ENCODE results near the gene PKP4.

PKP4 gene

DNA sequence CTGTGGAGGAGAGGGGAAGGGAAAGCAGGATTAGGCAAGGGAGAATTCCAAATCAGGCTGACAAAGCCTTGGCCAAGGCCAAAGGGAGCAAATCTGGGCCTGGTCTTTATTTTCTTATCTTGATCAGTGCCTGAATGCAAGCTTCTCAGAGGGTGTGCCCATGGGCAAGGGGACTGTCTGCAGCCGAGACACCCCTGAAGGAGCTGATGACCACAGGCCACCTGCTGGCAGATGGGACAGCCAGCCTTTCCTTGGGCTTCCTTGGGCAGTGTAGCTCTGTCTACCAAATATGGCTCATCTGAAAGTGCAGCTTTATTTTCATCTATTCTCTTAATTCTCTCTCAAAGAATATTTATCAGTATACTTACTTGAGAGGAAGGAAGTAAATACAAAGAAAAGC lies 117.0 kb downstream of the PKP4 start:
- ChIA-PET CTCF (no interaction called here), POLR2A (no interaction called here)
- TF ChIP-seq NFRKB (IDR thresholded peaks at IDR 0.05) (no peak), L3MBTL2 (conservative IDR thresholded peaks at IDR 0.05) (no peak), FOXA1 (IDR thresholded peaks at IDR 0.05) (no peak), FOXK2 (IDR thresholded peaks at IDR 0.05) (no peak), SUZ12 (IDR thresholded peaks at IDR 0.05) (no peak), SP1 (IDR thresholded peaks at IDR 0.05) (no peak), BHLHE40 (IDR thresholded peaks at IDR 0.05; ENCODE audit: borderline replicate concordance) (no peak), FOXM1 (IDR thresholded peaks at IDR 0.05; ENCODE audit: borderline replicate concordance) (no peak), CTBP1 (IDR thresholded peaks at IDR 0.05; ENCODE audit: borderline replicate concordance) (no peak)
- DNase-seq (ENCODE audit: extremely low spot score), result no peak

DNA sequence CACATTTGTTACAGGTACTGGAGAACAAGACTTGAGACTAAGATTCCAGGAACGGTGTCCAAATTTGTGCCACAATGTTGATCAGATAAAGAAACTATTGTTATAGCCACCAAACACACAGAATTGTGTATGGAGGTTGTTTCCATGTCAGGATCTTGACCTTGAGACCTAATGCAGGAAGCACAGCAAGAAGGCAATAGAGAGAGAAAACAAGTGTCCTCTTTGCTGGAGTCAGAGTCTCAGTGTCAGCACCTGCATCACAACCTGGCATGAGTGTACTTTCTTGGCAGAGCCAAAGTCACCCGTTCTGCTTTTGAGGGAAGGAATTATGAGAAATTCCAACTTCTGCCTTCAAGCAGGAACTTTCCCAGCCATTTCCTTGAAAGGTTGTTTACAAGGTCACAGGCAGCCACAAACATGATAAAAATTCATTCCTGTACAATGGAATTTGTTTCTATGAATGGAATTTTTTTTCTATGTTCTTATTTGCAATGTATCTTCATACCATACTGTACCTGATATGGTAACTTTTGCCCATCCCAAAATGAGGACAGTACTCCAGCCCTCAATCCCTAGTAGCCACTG lies 118.4 kb downstream of the PKP4 start:
- POLR2A ChIA-PET, result no interaction called here
- no peak for DNase-seq (ENCODE audit: extremely low spot score)
- CTCF ChIA-PET, result no interaction called here
- TF ChIP-seq FOXA1 (IDR thresholded peaks at IDR 0.05) (no peak), FOXM1 (IDR thresholded peaks at IDR 0.05; ENCODE audit: borderline replicate concordance) (no peak), CTBP1 (IDR thresholded peaks at IDR 0.05; ENCODE audit: borderline replicate concordance) (no peak)

DNA sequence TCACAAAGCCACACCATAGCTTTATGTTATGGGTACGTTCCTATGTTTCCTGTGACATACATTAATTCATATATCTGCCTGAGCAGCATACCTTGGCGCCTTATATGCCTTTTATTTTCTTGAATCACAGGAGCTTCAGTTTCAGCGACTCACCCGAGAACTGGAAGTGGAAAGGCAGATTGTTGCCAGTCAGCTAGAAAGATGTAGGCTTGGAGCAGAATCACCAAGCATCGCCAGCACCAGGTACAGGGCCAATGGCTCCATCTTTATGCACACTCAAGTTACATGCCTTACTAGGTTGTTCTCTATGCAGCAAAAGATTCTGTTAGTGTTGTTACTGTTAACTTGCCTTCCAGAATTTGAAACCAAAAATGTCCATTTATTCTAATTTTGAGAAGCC lies 120.4 kb downstream of the PKP4 start:
- POLR2A ChIA-PET, result no interaction called here
- TF ChIP-seq CTBP1 (IDR thresholded peaks at IDR 0.05; ENCODE audit: borderline replicate concordance), result no peak
- no peak for TF ChIP-seq LEF1 (IDR thresholded peaks at IDR 0.05; ENCODE audit: borderline replicate concordance)
- no peak for TF ChIP-seq ELF4 (IDR thresholded peaks at IDR 0.05)
- TF ChIP-seq TARDBP (IDR thresholded peaks at IDR 0.05), result no peak
- no peak for TF ChIP-seq FOXA1 (IDR thresholded peaks at IDR 0.05)
- no peak for TF ChIP-seq SP1 (IDR thresholded peaks at IDR 0.05)
- no peak for TF ChIP-seq ZNF384 (IDR thresholded peaks at IDR 0.05)
- TF ChIP-seq, protein P1, sequence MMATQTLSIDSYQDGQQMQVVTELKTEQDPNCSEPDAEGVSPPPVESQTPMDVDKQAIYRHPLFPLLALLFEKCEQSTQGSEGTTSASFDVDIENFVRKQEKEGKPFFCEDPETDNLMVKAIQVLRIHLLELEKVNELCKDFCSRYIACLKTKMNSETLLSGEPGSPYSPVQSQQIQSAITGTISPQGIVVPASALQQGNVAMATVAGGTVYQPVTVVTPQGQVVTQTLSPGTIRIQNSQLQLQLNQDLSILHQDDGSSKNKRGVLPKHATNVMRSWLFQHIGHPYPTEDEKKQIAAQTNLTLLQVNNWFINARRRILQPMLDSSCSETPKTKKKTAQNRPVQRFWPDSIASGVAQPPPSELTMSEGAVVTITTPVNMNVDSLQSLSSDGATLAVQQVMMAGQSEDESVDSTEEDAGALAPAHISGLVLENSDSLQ (IDR thresholded peaks at IDR 0.05), result no peak
- TF ChIP-seq NFRKB (IDR thresholded peaks at IDR 0.05), result no peak
- TF ChIP-seq SUZ12 (IDR thresholded peaks at IDR 0.05), result no peak
- TF ChIP-seq HDGF (IDR thresholded peaks at IDR 0.05; ENCODE audit: borderline replicate concordance), result no peak
- CTCF ChIA-PET, result no interaction called here
- no peak for DNase-seq (ENCODE audit: extremely low spot score)

DNA sequence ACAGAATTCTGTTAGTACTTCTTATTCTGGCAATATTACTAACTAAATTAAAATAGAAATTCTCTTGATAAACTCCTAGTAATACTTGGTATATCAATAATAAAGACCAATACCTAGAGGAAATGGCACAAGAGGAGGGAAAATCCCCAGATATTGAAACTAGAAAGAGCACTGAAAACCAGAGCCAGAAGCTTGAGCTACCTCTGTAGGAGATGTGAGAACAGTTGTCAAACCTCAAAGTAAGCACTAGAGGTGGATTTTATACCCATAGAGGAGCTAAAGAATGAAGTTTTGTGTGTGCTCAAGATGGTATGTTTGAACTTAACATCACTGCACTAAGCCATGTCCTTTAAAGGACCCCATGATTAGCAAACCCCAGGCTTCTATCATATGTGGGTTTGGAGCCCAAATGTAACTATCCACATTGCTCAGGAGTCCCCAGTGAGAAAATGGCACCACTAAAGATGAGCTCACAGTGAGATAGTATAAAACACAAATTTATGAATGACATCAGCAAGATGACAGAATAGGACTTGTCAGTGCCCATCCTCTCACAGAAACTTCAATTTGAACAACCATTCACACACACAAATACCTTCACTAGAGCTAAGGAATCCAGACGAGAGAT lies 122.1 kb downstream of the PKP4 start:
- ChIA-PET CTCF (no interaction called here), POLR2A (no interaction called here)
- DNase-seq (ENCODE audit: extremely low spot score), result no peak
- TF ChIP-seq ARNT (IDR thresholded peaks at IDR 0.05) (no peak), SUZ12 (IDR thresholded peaks at IDR 0.05) (no peak), HDGF (IDR thresholded peaks at IDR 0.05; ENCODE audit: borderline replicate concordance) (no peak), ELF4 (IDR thresholded peaks at IDR 0.05) (no peak), FOXM1 (IDR thresholded peaks at IDR 0.05; ENCODE audit: borderline replicate concordance) (no peak), LEF1 (IDR thresholded peaks at IDR 0.05; ENCODE audit: borderline replicate concordance) (no peak), NFRKB (IDR thresholded peaks at IDR 0.05) (no peak), SP1 (IDR thresholded peaks at IDR 0.05) (no peak), L3MBTL2 (conservative IDR thresholded peaks at IDR 0.05) (no peak)
- TF ChIP-seq, protein P1 (IDR thresholded peaks at IDR 0.05), result no peak

DNA sequence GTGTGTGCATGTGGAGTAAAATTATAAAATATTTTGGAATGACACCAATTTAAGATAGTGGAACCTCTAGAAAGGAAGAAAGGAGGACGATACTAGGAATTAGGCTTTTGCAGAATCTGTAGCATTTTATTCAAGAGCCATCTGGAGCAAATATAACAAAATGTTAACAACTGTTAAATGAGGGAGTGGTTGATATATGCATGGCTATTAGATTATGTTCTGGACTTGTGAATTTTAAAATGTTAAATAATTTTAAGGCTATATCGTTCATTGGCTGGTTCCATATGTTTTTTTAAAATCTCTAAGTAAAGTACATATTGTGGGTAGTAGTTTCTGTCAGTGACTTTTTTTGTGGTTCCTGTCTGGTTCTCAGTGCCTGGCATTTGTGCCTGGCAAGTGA lies 123.2 kb downstream of the PKP4 start:
- POLR2A ChIA-PET, result no interaction called here
- CTCF ChIA-PET, result no interaction called here
- DNase-seq (ENCODE audit: extremely low spot score), result no peak
- TF ChIP-seq NFRKB (IDR thresholded peaks at IDR 0.05) (no peak), SUZ12 (IDR thresholded peaks at IDR 0.05) (no peak), FOXA1 (IDR thresholded peaks at IDR 0.05) (no peak), CTBP1 (IDR thresholded peaks at IDR 0.05; ENCODE audit: borderline replicate concordance) (no peak), BHLHE40 (IDR thresholded peaks at IDR 0.05; ENCODE audit: borderline replicate concordance) (no peak), HDGF (IDR thresholded peaks at IDR 0.05; ENCODE audit: borderline replicate concordance) (no peak), FOXK2 (IDR thresholded peaks at IDR 0.05) (no peak), LEF1 (IDR thresholded peaks at IDR 0.05; ENCODE audit: borderline replicate concordance) (no peak), L3MBTL2 (conservative IDR thresholded peaks at IDR 0.05) (no peak), TARDBP (IDR thresholded peaks at IDR 0.05) (no peak), FOXM1 (IDR thresholded peaks at IDR 0.05; ENCODE audit: borderline replicate concordance) (no peak), ELF4 (IDR thresholded peaks at IDR 0.05) (no peak), ZNF384 (IDR thresholded peaks at IDR 0.05) (no peak), SP1 (IDR thresholded peaks at IDR 0.05) (no peak), ARNT (IDR thresholded peaks at IDR 0.05) (no peak)
- TF ChIP-seq, protein P1 (IDR thresholded peaks at IDR 0.05), result no peak

DNA sequence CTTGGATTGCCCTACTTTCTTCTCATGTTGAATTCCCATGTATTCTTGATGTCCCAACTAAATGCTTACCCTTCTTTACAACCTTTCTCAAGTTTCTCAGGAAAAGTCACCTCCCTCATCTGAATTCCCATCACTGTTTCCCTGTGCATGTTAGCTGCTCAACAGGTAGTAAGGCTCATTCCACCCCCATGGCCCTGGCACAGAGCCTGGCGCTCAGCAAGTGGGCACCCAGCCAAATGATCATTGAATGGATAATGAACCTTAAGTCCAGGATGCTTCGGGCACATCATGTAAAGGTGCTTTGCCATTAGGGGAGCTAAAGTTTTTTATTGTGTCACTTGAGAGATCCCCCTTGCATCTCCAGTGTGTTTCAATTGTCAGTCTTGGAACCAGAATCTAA lies 124.0 kb downstream of the PKP4 start:
- no peak for DNase-seq (ENCODE audit: extremely low spot score)
- TF ChIP-seq FOXA1 (IDR thresholded peaks at IDR 0.05), result no peak
- TF ChIP-seq, protein P1 (IDR thresholded peaks at IDR 0.05), result no peak
- TF ChIP-seq SUZ12 (IDR thresholded peaks at IDR 0.05), result no peak
- TF ChIP-seq L3MBTL2 (conservative IDR thresholded peaks at IDR 0.05), result no peak
- TF ChIP-seq FOXM1 (IDR thresholded peaks at IDR 0.05; ENCODE audit: borderline replicate concordance), result no peak
- no peak for TF ChIP-seq NFRKB (IDR thresholded peaks at IDR 0.05)
- TF ChIP-seq LEF1 (IDR thresholded peaks at IDR 0.05; ENCODE audit: borderline replicate concordance), result no peak
- TF ChIP-seq FOXK2 (IDR thresholded peaks at IDR 0.05), result no peak
- no peak for TF ChIP-seq CTBP1 (IDR thresholded peaks at IDR 0.05; ENCODE audit: borderline replicate concordance)
- no peak for TF ChIP-seq ELF4 (IDR thresholded peaks at IDR 0.05)
- no peak for TF ChIP-seq BHLHE40 (IDR thresholded peaks at IDR 0.05; ENCODE audit: borderline replicate concordance)
- no peak for TF ChIP-seq HDGF (IDR thresholded peaks at IDR 0.05; ENCODE audit: borderline replicate concordance)
- TF ChIP-seq TARDBP (IDR thresholded peaks at IDR 0.05), result no peak
- no peak for TF ChIP-seq ZNF384 (IDR thresholded peaks at IDR 0.05)
- TF ChIP-seq SP1 (IDR thresholded peaks at IDR 0.05), result no peak
- TF ChIP-seq ARNT (IDR thresholded peaks at IDR 0.05), result no peak
- ChIA-PET CTCF (no interaction called here), POLR2A (no interaction called here)
